ENCODE data around the gene CCNG2. TPM values are rescaled to one million over a fixed set of nuclear protein-coding genes. Genes with fewer than 3 reads are reported as not detected.

Gene CCNG2
- total RNA-seq, 4 donors from 2014 or later = 24.0 to 91.8 (median 45.8) TPM

DNA sequence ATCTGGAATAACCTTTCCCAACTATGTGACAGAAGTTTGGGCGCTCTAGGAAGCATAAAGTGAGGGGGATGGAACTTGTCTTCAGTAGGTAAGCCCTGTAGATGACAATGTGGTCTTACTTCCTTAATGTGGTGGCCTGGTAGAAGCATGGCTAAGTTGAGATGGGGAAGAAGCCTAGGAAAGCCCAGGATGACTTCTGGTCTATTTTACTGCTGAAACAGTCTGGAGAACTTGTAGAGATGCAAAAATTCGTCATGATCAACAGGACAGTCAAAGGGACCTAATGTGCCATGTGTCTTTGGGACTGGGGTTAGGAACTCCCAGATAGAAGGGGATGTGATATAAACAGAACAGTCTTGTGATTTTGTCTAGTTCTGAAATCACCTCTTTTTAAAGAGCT is 40.8 kb downstream of the CCNG2 start:
- peaks cover 2% of the 10 kb centered on the region for H3K4me1 ChIP-seq
- no peaks in the 10 kb centered on the region for H3K36me3 ChIP-seq
- H3K9me3 ChIP-seq = no peaks in the 10 kb centered on the region
- H3K4me3 ChIP-seq = no peak overlapping the region
- no peaks in the 10 kb centered on the region for H3K27me3 ChIP-seq
- WGBS = 77% methylated on average over 2 of the region's 2 CpGs
- no peak for TF ChIP-seq EP300 (IDR thresholded peaks at IDR 0.05)
- TF ChIP-seq, protein P1, sequence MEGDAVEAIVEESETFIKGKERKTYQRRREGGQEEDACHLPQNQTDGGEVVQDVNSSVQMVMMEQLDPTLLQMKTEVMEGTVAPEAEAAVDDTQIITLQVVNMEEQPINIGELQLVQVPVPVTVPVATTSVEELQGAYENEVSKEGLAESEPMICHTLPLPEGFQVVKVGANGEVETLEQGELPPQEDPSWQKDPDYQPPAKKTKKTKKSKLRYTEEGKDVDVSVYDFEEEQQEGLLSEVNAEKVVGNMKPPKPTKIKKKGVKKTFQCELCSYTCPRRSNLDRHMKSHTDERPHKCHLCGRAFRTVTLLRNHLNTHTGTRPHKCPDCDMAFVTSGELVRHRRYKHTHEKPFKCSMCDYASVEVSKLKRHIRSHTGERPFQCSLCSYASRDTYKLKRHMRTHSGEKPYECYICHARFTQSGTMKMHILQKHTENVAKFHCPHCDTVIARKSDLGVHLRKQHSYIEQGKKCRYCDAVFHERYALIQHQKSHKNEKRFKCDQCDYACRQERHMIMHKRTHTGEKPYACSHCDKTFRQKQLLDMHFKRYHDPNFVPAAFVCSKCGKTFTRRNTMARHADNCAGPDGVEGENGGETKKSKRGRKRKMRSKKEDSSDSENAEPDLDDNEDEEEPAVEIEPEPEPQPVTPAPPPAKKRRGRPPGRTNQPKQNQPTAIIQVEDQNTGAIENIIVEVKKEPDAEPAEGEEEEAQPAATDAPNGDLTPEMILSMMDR (IDR thresholded peaks at IDR 0.05) = no peak
- TF ChIP-seq POLR2AphosphoS5 (IDR thresholded peaks at IDR 0.05) = no peak
- TF ChIP-seq POLR2A (IDR thresholded peaks at IDR 0.05) = no peak
- no peak for DNase-seq (ENCODE audit: low spot score in 2 of 2)
- H3K27ac ChIP-seq = no peak overlapping the region

DNA sequence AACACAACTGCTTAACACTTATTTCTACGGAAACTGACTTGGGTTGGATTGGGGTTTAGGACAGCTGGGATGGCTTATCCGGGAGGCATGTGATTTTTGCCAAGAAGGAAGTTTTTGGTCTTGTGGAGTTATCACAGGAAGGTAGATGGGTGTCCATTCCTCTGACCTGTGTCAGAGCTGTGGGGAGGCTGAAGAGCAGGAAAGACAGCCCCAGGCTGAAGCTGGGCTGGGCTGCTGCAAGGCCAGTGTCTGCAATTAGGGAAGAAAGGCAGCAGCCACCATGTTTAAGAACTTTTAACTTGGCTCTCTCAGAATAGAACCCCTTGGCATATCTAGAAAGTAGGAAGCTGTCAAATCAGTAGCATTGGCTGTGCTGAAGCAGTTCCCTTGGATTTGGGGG is 42.3 kb downstream of the CCNG2 start:
- 92% methylated on average over 2 of the region's 2 CpGs for WGBS
- TF ChIP-seq, protein P1 (IDR thresholded peaks at IDR 0.05) = no peak
- no peak for TF ChIP-seq POLR2AphosphoS5 (IDR thresholded peaks at IDR 0.05)
- TF ChIP-seq POLR2A (IDR thresholded peaks at IDR 0.05) = no peak
- no peak for TF ChIP-seq EP300 (IDR thresholded peaks at IDR 0.05)
- no peaks in the 10 kb centered on the region for H3K27me3 ChIP-seq

DNA sequence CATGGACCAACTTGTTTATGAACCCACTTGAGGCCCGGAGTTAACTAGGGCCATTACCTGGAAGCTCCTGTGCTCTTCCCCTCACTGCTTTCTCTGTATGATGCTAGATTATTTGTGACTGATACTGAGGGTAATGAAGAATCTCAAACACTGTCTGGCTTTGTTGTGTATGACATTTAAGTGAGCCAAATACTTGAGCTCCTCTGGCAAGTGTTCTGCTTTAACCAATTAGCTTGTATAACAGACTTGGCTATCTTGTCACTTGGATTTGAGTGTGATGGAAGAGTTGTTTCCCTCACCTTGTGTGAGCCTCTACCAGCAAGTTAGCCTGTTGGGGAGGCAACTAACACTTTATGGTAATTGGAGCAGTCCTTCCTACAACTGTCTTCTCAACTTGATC is 42.7 kb downstream of the CCNG2 start:
- Histone ChIP-seq H3K36me3 (no peaks in the 10 kb centered on the region), H3K27ac (no peak overlapping the region), H3K4me1 (peaks cover 2% of the 10 kb centered on the region), H3K27me3 (no peaks in the 10 kb centered on the region), H3K9me3 (no peaks in the 10 kb centered on the region), H3K4me3 (no peak overlapping the region)
- 90% methylated on average over 1 of the region's 1 CpG for WGBS
- DNase-seq (ENCODE audit: low spot score in 2 of 2) = no peak
- TF ChIP-seq POLR2AphosphoS5 (IDR thresholded peaks at IDR 0.05) (no peak), EP300 (IDR thresholded peaks at IDR 0.05) (no peak), POLR2A (IDR thresholded peaks at IDR 0.05) (no peak)
- TF ChIP-seq, protein P1 (IDR thresholded peaks at IDR 0.05) = no peak

More for the DNA sequence above, 42.3 kb downstream of the CCNG2 start:
- no peak overlapping the region for H3K27ac ChIP-seq
- DNase-seq (ENCODE audit: low spot score in 2 of 2) = no peak
- peaks cover 2% of the 10 kb centered on the region for H3K4me1 ChIP-seq
- H3K9me3 ChIP-seq = no peaks in the 10 kb centered on the region
- no peak overlapping the region for H3K4me3 ChIP-seq
- no peaks in the 10 kb centered on the region for H3K36me3 ChIP-seq

DNA sequence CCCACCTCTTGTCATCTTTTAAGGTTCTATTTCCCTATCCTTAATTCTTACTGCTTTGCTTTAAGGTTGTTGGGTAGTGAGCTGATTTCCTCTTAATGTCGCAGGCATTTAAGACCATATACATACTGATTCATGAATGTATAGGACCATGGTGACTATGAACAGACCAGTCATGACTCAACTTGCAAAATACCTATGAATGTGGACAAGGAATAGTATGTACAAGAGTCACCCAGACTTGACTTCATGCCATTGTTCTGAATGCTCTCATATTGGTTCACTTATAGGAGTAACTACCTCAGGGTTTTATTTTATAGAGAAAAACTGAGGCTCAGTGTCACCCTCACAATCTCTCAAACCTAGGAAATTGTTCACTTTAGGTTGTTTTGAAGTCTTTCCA is 44.3 kb downstream of the CCNG2 start:
- H3K4me1 ChIP-seq = peaks cover 2% of the 10 kb centered on the region
- no peak for DNase-seq (ENCODE audit: low spot score in 2 of 2)
- H3K4me3 ChIP-seq = no peak overlapping the region
- TF ChIP-seq POLR2A (IDR thresholded peaks at IDR 0.05) (no peak), POLR2AphosphoS5 (IDR thresholded peaks at IDR 0.05) (no peak), EP300 (IDR thresholded peaks at IDR 0.05) (no peak)
- TF ChIP-seq, protein P1 (IDR thresholded peaks at IDR 0.05) = no peak
- WGBS = 100% methylated on average over 1 of the region's 1 CpG
- no peaks in the 10 kb centered on the region for H3K27me3 ChIP-seq
- no peaks in the 10 kb centered on the region for H3K9me3 ChIP-seq
- no peaks in the 10 kb centered on the region for H3K36me3 ChIP-seq
- no peak overlapping the region for H3K27ac ChIP-seq

DNA sequence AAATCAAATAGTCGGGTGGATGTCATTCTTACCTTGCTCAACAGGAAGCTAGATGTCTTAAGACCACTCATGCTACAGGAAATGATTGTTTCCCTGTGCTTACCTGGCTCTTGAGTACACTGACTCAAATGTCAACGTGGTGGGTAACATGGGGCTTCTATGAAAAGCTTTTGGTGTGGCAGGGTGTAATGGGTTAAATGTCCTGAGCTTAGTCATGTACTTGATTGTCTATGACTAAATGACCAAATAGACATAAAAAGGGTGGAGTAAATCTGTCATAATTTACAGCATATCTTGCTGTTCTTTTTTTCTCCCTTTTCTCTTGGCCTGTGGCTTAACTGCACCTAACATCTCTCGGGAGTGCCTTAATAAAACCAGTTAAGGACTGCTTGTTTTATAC is 44.9 kb downstream of the CCNG2 start:
- no peak for DNase-seq (ENCODE audit: low spot score in 2 of 2)
- H3K36me3 ChIP-seq = no peaks in the 10 kb centered on the region
- no peaks in the 10 kb centered on the region for H3K9me3 ChIP-seq
- no peak overlapping the region for H3K4me3 ChIP-seq
- peaks cover 2% of the 10 kb centered on the region for H3K4me1 ChIP-seq
- H3K27me3 ChIP-seq = no peaks in the 10 kb centered on the region
- TF ChIP-seq, protein P1 (IDR thresholded peaks at IDR 0.05) = no peak
- no peak for TF ChIP-seq POLR2A (IDR thresholded peaks at IDR 0.05)
- no peak for TF ChIP-seq EP300 (IDR thresholded peaks at IDR 0.05)
- no peak for TF ChIP-seq POLR2AphosphoS5 (IDR thresholded peaks at IDR 0.05)
- no peak overlapping the region for H3K27ac ChIP-seq
- WGBS = 70% methylated on average over 3 of the region's 3 CpGs
